Pancreas (tissue), 10 donors: Measurements from ENCODE around the gene TNFRSF8. TPM values are rescaled to one million over a fixed set of nuclear protein-coding genes. Genes with fewer than 3 reads are reported as not detected.
A peak's percentile ranks its signal among the peaks of the same experiment; 100 is the strongest.

Experiments used
- ATAC-seq, 4 donors: fragments of 200-7000 bp; cut with Tn5 transposase; one replicate each; pipeline versions ENCODE4 v1.8.0 to v1.9.1; 2020; ENCODE audit warnings: mild to moderate bottlenecking in 4 of 4, moderate library complexity in 4 of 4
- DNase-seq, 6 donors: peaks; one replicate each; pipeline ENCODE4 v3.0.0-alpha.2; 2020
- FAIRE-seq: peaks from 2 replicates; lab custom pipeline; 2012; peaks lifted over from hg19 to GRCh38; lab: Jason Lieb, UNC
- H3K27ac ChIP-seq, 4 donors: fragments of 200-600 bp; sonication (generic); 1 replicate in 3 of 4; 2 replicates in 1 of 4; pipeline versions ENCODE4 v1.5.0 to v1.8.0; 2020
- H3K27me3 ChIP-seq, 4 donors: fragments of 200-600 bp; one replicate each; pipeline ENCODE4 v1.8.0; 2021
- H3K36me3 ChIP-seq, 3 donors: fragments of 200-600 bp; sonication (generic) in 1 of 3; one replicate each; pipeline versions ENCODE4 v1.5.0 to v1.8.0; 2020 to 2021
- H3K4me1 ChIP-seq, 3 donors: fragments of 200-600 bp; one replicate each; pipeline ENCODE4 v1.8.0; 2021
- H3K4me3 ChIP-seq, 4 donors: fragments of 200-600 bp; sonication (generic) in 2 of 4; one replicate each; pipeline versions ENCODE4 v1.5.0 to v1.8.0; 2020 to 2021
- H3K9me3 ChIP-seq, 4 donors: fragments of 200-600 bp; one replicate each; pipeline ENCODE4 v1.8.0; 2021
- CTCF ChIP-seq, 4 donors: fragments of 200-600 bp; sonication (generic) in 3 of 4; IDR thresholded peaks; one replicate each; pipeline versions ENCODE4 v1.5.0 to v1.8.0; 2021; ENCODE audit warnings: antibody characterized with exemption in 4 of 4
- WGBS, 2 donors: extraction: QIAGEN DNeasy Blood & Tissue Kit; methylation state at CpG; one replicate each; pipeline ENCODE4 v1.1.7; 2013; 5-methylcytosine and 5-hydroxymethylcytosine counted together
- intact Hi-C, 3 donors: fragments of 100-400 bp; cut with DNase I; formaldehyde crosslinking; loops; one replicate each; pipeline versions ENCODE4 v1.11.1 to v1.14.2; 2022
- polyA plus RNA-seq, 2 donors: library from polyadenylated mRNA; stranded (reverse); fragments of 200-250 nt; gene quantifications; one replicate each; pipeline ENCODE4 v1.2.3, GENCODE V29; 2013
- total RNA-seq, 6 donors: library from RNA; stranded (reverse); fragmentation: NEBNext Ultra II Directional in 4 of 6; extraction: Animal tissue kit (Norgen Biotek cat#: 25700) in 4 of 6; gene quantifications; one replicate each; pipeline versions ENCODE4 v1.2.1 to v1.2.4, GENCODE V29; 2021 to 2023
- donor health status: healthy with polysubstance abuse.
- donor health status: DM: no; HTN: no; CAD: no; lungs with moderate emphysema.
- donor health status: DM: no; HTN: no; CAD: no.
- donor health status: control.
- donor health status: control.
- donor health status: Bipolar disorder and iron deficiency.
- donor health status: DM: yes; HTN: yes; CAD: no.
- donor health status: DM: no; HTN: no; CAD: no.
- donor health status: DM: no; HTN: no; CAD: no.
- donor health status: DM: yes; HTN: yes; CAD: no.

The TNFRSF8 gene
- total and polyA plus RNA-seq, 8 donors: 0.08 to 0.72 (median 0.25) TPM; not detected in 1

GRCh38 chr1:12052008-12052573 is 11.0 kb upstream of the TNFRSF8 start:
- peak in 3 of 6 donors; percentile 20 to 43 (median 32) for DNase-seq
- no peak overlapping the region for H3K27ac ChIP-seq
- intact Hi-C loops: no loop called here

GRCh38 chr1:12052997-12053686 is 10.0 kb upstream of the TNFRSF8 start:
- ATAC-seq (no peak), DNase-seq (no peak), FAIRE-seq (no peak)
- WGBS, 2 donors: 75 to 76% methylated on average over 14 of the region's 14 CpGs
- intact Hi-C loops: no loop called here
- H3K4me3 ChIP-seq: no peak overlapping the region
- H3K27ac ChIP-seq: no peak overlapping the region
- no peaks in the 10 kb centered on the region for H3K27me3 ChIP-seq
- no peak for TF ChIP-seq CTCF (IDR thresholded peaks at IDR 0.05)
- H3K36me3 ChIP-seq: no peaks in the 10 kb centered on the region
- no peaks in the 10 kb centered on the region for H3K9me3 ChIP-seq
- H3K4me1 ChIP-seq: no peaks in the 10 kb centered on the region

More at GRCh38 chr1:12052008-12052573, 11.0 kb upstream of the TNFRSF8 start:
- WGBS, 2 donors: 40 to 46% methylated on average over 9 of the region's 9 CpGs
- no peak overlapping the region for H3K4me3 ChIP-seq
- no peaks in the 10 kb centered on the region for H3K9me3 ChIP-seq
- ATAC-seq (peak; percentile 40 to 88 (median 78)), FAIRE-seq (no peak)
- no peaks in the 10 kb centered on the region for H3K27me3 ChIP-seq
- H3K4me1 ChIP-seq: no peaks in the 10 kb centered on the region
- TF ChIP-seq CTCF (IDR thresholded peaks at IDR 0.05): no peak
- H3K36me3 ChIP-seq: no peaks in the 10 kb centered on the region

GRCh38 chr1:12053752-12054548 is 9.2 kb upstream of the TNFRSF8 start:
- Histone ChIP-seq H3K4me1 (no peaks in the 10 kb centered on the region), H3K9me3 (no peaks in the 10 kb centered on the region), H3K27ac (no peak overlapping the region), H3K4me3 (no peak overlapping the region), H3K27me3 (no peaks in the 10 kb centered on the region), H3K36me3 (no peaks in the 10 kb centered on the region)
- TF ChIP-seq CTCF (IDR thresholded peaks at IDR 0.05): no peak
- no peak for DNase-seq
- 68 to 73% methylated on average over 12 to 13 of the region's 13 CpGs for WGBS, 2 donors
- no peak for ATAC-seq
- FAIRE-seq: no peak
- intact Hi-C loops: no loop called here

GRCh38 chr1:12055259-12055658 is 7.8 kb upstream of the TNFRSF8 start:
- H3K27ac ChIP-seq: no peak overlapping the region
- no peak overlapping the region for H3K4me3 ChIP-seq
- DNase-seq (no peak), FAIRE-seq (no peak), ATAC-seq (no peak)
- H3K27me3 ChIP-seq: no peaks in the 10 kb centered on the region
- WGBS, 2 donors: 77 to 78% methylated on average over 6 of the region's 6 CpGs
- intact Hi-C loops: no loop called here
- H3K9me3 ChIP-seq: no peaks in the 10 kb centered on the region
- TF ChIP-seq CTCF (IDR thresholded peaks at IDR 0.05): no peak
- no peaks in the 10 kb centered on the region for H3K36me3 ChIP-seq
- no peaks in the 10 kb centered on the region for H3K4me1 ChIP-seq
